Uterus (tissue), 2 donors: ENCODE results near the gene KRT12.

Experiments used
- CTCF ChIP-seq, 4 experiments: fragments of 200-600 bp in 2 of 4; fragments of 450-650 bp in 2 of 4; sonication (generic) in 2 of 4; IDR thresholded peaks; one replicate each; pipeline ENCODE4 v1.5.1; 2016 to 2019; ENCODE audit warnings: antibody characterized with exemption in 4 of 4, mild to moderate bottlenecking in 2 of 4, moderate library complexity in 1 of 4
- POLR2A ChIP-seq, 2 donors: fragments of 450-650 bp; IDR thresholded peaks; one replicate each; pipeline ENCODE4 v1.6.1; 2016; ENCODE audit warnings: antibody characterized with exemption in 2 of 2, mild to moderate bottlenecking in 1 of 2, moderate library complexity in 1 of 2

DNA sequence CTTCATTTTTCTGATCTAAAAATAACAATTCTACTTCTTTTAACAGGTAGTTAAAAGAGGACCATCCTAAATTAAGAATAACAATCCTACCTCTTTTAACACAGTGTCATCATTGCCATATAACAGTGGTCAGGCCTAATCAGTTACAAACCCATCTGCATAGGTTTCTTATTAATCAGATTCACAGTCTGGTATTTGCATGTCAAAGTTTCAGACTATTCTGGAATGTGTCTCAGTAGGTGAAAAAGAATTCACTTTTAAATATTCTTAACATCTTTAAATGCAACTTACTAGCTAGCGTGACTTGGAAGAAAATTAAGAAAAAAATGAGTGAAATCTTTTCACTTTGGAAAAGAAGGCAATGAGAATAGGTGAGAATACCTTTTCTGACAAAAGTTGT is 6.8 kb upstream of the KRT12 start:
- TF ChIP-seq POLR2A (IDR thresholded peaks at IDR 0.05) = no peak
- TF ChIP-seq CTCF (IDR thresholded peaks at IDR 0.05) = no peak
